Inferior parietal cortex (tissue), 1 donor: ENCODE data around the gene ABCG1.

Source experiments
- DNase-seq: peaks from one replicate; pipeline ENCODE4 v3.0.0-alpha.2; 2016; ENCODE audit errors: extremely low spot score

ABCG1 gene

DNA sequence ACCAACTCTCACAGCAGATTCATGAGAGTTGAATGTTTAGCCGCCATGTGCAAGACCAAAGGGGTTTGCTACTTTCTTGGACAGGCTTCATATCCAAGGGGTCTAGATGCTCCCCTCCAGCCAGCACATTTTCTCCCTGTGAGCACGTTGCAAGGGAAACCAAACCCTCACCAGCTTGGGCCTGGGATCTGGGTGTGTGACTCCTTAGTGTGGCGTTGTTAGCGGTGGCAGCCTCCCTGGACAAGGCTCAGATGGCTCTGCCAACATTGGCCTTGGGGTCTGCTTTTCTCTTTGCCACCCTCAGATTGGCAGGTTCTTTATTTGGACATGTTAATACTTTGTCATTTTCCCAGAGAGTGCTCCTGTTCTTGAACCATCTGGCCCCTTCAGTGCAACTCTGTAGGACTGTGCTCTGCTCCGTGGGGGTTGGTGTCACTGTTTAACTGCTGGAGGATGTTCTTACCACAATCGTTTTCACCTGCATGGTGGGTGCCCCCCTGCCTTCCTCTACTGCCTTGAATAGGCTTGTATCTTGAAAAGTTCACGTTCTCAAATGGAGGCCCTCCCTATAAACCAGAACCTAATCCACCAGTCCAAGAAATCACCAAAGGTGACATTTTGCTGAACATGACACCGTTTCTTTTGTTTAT, 13.4 kb downstream of the ABCG1 start:
- DNase-seq = no peak

DNA sequence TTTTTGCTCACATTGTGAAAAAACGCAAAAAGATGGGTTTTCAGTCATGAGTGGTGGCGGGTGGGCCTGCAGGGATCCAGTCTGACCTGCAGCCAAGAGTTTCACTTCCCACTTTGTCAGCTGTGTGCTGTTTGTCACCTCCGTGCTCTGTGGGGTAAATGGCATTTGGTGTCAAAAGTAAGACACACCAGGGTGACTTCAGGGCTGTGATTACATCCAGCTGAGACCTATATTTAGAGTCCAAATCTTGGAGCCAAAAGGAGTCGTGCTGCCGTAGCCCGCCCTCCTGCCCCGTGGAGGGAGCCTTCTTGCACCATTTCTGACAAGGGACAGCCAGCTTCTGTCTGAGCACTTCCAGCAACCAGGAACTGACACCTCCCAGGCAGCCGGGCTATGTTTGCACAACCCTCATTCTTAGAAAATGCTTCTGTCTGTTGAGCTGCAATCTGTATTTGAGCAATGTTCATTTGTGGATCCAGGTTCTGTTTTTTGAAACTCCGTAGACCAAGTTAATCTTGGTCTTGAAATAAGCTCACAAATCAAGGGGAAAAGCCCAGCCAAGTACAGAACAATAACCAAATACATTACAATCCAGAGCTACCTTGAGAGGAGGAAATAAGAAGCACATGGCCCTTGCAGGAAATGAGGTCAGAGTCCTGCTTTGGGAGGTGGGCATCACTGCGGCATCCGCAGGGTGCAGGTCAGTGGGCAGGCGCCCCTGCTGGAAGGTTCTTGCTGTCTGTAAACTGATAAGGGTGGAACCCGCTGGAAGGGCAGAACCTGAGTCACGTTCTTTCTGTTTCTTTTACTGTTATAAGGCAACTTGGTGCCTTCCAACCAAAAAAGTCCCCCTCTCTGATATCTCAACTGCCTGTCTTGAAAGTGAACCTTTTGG, 14.4 kb downstream of the ABCG1 start:
- no peak for DNase-seq

DNA sequence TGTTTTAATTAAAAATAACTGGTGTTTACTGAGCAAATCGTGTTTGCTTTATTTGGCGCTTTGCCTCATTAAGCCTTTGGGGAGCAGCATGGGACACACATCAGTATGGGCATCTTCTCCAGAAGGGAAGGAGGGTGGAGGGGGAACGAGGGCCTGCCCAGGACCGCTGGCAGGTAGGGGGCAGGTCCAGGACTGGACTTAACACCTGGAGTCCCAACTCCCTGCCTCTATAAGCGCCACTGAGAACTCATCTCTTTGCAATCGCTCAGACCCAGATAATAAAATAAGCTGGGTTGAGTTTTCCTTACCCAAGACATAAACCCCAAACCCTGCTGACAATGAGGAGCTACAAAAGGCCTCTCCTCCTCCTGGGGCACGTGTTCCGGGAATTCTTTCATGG, 15.1 kb downstream of the ABCG1 start:
- DNase-seq = no peak

DNA sequence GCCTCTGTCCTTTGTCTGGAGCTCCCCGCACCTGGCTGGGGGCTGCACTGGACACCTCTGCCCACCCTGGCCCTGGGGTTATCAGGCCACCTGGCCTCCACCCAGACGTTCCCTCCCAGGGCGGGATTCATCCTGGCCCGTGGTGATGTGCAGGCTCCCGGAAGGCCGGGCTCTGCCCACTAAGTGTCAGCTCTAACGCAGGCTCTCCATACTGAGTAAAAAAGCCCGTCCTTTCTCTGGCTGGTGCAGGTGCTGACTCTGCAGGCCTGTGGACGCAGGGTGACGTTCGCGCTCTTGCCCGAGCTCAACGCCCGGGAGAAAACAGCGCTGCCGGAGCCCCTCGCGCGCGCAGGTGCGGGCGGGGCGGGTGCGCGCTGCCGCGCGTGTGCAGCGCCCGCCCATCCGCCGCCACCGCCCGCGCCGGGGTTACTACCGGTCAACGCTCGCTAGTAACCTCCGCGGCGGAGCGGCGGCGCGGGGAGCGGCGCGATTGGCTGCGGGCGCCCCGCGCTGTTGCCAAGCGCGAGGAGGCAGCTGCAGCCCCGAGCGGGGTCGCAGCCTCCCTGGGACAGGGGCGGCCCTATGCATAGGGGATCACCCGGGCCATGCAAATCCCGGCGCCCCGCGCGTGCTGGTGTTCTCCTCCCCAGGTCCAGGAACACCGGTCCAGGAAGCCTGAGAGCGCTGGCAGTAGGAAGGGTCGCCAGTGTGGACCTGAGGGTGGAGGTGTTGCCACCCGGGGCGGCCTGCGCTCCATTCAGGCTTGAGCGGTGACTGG, 15.7 kb downstream of the ABCG1 start:
- DNase-seq = no peak

DNA sequence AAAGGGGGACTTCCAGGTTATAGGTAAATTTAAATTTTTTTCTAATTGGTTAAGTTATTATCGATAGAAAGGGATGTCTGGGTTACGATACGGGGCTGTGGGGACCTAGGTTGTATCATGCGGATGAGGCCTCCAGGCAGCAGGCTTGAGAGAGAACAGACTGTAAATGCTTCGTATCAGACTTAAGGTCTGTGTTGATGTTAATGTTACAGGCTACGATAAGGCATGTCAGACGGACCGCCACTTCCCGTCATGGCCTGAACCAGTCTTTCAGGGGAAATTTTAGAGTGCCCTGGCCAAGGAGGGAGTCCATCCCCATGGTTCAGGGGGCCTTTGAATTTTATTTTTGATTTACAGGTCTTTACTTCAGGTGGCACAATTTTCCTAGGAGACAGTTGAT, 16.7 kb downstream of the ABCG1 start:
- no peak for DNase-seq

DNA sequence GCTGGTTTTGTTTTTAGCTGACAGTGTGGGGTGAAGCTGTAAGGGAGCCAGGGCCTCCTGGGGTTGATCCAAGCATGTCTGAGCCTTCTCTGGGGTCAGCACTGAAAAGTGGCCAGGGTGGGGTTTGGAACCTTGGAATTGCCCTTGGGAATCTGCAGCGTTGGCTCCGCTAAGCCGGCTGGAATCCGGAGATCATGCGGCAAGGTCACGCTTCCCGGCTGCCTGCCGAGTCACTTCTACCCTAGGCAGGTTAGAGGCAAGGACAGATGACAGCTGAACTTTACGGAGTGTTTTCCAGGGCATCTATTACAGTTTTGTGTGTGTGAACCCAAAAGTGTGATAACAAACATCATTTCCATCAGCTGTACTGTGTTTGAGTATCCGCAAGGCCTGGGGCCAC, 17.1 kb downstream of the ABCG1 start:
- DNase-seq = no peak

DNA sequence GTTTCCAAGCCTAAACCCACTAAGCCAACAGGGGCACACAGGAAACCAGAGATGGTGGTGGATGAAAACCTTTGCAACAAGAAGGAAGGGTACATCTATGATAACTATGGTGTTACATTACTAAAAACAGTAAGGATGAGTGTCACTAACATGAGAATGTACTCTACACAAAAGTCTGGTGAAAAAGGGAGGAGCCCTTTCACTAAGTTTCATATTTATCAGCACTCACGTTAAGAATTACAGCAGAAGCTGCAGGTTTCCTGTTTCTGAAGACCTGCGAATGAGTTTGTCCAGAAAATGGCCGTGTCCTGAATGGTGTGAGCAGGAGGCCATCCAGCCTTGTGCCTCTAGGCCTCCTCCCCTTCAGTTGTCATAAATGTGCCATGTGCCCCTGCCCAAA, 17.8 kb downstream of the ABCG1 start:
- DNase-seq = no peak

DNA sequence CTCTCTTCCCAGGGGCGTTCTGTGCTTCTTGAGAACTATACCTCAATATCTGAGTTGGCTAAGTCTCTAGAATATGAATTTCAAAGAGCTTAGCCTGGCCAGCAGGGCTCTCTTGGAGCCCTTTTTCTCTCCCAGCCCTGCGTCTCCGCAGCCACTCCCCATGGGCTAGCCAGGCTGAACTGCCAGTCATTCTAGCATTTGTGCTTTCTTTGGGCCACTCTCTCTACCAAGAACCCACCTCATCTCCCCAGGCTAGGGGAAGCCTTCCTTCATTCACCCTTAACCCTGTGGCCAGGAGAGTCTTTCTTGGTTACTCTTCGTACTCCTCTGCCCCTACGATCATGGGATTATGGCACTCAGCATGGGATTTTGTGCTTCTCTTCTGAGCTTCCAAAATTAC, 18.2 kb downstream of the ABCG1 start:
- no peak for DNase-seq

DNA sequence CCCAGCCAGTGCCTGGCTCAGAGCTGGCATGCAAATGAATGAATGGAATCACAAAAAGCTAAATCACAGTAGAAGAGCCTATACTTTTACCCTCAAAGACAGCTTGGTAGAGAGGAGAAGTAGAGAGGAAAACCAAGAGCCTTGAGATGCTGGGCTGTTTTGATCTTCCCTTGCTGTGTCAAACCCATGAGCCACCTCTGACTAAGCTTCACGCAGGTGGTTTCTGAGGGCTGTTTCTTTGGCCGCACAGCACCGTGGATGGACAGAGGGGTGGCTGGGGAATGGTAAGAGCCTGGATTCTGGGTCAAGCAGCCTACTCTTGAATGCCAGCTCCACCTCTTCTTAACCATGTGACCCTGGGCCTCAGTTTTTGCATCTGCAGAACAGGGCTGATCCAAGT, 18.6 kb downstream of the ABCG1 start:
- no peak for DNase-seq

DNA sequence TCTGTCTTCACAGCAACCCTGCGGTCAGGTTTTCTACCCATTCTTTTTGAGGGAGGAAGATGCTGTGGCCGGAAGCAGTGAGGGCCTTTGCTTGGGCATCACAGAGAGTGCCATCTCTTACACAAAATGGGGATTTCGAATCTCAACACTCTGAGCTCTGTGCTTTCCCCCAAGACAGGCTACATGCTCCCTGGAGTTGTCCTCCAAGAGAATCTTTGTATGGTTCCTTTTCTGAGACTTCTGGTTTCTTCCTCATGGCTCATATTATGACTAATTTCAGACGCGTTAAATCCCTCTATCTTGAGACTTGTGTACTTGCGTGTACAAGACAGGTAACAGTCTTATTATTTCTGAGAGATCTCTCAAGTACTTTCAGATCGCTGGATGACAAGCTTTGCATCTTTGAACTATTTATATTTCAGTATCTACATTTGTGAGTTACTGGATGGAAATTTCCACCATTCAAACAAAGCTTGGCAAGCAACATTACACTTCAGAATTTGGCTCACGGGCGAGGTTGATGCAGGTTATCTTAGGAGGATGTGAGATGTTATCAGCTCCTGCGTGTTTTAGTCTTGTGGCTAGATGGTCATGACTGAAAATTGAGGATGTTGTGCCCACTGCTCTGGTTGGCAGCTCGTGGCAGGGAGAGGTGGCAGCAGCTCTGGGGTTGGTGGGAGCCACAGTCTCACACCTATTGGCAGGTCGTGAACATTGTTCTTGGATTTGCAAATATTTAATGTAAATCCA, 19.4 kb downstream of the ABCG1 start:
- DNase-seq = no peak

DNA sequence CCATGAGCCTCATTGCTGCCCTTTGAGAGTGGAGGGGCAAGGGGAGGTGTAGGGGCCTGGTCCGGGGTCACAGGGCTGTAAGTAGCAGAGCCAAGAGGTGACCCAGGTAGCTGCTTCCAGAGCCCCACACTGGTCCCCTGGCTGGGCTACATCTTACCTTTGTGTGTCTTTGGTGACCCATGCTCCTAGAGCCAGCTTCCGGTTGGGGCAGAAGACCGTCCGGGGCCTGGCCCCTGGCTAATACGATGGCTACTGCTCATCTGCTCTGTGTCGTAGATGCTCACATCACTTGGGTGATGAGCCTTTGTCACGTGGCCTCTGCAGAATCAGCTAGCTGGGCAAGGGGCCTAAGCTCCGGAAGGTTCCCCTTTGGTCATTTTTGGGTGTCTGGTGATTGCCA, 20.6 kb downstream of the ABCG1 start:
- DNase-seq = no peak

DNA sequence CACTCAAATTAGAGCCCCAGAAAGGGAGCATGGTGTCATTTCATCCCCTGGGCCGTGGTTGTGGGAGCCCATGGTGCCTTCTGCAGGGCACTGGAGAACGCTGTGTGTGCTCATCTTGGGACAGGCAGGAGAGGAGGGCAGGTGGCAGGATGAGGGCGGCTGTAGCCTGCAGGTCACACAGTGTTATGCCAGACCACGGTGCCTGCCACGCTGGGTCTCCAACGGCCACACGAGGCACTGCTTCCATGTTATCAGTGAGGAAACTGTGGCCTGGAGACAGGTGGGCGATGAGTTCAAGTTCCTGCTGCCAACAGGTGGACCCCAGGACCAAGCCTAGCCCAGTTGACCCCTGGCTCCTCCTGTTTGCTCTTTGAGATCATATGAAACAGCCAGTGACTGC, 21.0 kb downstream of the ABCG1 start:
- DNase-seq = no peak

DNA sequence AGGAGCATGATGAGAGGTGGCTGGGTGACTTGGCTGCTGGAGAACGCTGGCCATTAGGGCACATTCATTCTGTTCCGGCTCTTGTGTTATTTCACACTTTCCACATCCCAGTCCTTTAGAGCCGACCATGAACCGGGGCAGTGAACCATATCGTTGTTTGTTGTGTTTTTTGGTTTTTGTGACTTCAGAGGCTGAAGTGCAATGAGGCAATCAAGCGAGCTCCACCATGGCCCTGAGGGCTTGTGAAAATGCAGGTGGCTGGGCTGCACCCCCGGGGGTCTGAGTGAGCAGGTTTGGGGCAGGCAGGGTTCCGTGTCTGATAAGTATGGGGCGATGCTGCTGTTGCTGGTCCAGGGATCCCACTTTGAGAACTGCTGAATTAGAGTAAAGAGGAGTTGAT, 23.7 kb downstream of the ABCG1 start:
- no peak for DNase-seq

DNA sequence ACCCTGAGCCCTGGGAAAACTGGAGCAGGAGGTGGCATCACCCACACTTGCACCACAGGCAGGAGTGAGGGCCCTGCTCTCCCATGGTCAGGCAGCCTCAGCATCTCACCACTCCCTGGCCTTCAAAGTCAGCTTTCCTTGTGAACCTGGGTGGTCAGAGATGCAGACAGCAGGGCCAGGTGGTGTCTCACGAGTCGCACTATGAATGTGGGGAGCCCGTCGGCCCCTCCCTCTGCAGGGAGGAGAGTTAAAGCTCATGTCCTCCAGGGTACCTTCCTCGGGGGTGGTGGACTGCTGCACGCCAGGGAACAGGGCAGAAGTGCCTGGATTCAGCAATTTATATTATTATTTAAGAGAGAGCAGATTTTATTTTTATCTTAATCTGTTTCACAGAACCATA, 24.1 kb downstream of the ABCG1 start:
- DNase-seq = no peak

DNA sequence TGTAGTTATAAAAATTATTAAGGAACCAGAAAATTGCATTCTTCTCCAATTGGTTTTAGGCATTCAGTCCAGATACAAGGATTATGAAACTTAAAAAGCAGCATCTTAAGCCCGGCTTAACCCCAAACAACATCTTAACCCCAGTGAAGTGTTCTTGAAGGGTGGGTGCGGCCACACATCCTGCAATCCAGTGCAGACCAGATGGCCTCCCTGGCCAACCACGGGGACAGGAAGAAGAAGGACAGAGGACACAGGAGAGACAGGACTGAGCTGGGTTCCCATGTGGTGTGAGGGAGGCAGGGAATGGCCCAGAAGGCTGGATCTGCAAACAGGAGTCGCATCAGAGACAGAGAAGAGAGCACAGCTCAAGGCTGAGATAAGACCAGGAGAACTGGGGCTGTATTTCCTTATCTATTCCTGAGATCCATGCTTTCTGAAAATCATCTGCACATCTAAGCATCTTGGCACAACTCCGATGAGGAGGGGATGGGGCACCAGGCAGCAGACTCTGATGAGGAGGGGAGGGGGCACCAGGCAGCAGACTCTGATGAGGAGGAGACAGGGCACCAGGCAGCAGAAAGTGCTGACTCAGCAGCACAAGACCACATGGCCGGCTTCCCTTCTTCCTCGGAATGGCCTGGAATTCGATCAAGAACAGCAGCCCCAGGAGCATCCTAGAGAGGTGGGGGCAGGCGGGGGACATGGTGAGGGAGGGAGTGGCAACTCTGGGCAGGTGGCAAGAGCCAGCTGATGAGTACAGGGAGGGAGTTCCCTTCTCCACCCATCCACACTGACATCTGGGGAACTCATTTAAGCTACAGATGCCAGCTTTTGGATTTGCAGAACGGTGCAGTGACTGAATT, 26.6 kb downstream of the ABCG1 start:
- no peak for DNase-seq

DNA sequence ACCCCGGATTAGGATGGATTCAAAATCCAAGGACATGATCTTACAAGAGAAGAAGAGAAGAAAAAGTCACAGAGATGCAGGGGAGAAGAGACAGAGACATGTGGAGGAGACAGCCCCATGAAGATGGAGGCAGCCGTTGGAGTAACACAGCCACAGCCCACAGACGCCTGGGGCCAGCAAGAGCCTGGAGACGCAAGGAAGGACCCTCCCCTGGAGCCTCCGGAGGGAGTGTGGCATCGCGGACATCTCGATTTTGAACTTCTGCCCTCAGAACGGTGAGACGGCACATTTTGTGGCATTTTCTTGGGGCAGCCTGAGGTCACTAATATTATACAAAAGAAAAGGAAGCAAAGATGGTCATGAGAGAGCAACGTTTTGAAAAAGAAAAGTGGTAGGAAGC, 28.8 kb downstream of the ABCG1 start:
- no peak for DNase-seq

DNA sequence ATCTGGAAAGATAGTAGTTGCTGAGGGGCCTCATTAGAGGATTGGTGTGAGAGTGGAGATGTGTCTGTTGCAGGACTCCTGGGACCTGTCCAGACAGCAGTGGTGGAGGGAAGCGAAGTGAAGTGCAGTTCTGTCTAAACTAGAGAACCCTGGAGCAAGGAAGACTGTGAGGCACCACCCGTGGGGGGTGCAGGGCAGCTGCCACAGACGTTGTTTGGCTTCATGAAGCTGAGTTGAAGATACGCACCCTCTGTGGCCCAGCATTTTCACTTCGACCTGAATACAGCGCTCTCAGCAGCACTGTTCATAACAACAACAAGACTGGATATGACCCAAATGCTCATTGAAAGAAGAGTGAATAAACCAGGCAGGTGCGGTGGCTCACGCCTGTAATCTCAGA, 29.3 kb downstream of the ABCG1 start:
- DNase-seq = no peak

DNA sequence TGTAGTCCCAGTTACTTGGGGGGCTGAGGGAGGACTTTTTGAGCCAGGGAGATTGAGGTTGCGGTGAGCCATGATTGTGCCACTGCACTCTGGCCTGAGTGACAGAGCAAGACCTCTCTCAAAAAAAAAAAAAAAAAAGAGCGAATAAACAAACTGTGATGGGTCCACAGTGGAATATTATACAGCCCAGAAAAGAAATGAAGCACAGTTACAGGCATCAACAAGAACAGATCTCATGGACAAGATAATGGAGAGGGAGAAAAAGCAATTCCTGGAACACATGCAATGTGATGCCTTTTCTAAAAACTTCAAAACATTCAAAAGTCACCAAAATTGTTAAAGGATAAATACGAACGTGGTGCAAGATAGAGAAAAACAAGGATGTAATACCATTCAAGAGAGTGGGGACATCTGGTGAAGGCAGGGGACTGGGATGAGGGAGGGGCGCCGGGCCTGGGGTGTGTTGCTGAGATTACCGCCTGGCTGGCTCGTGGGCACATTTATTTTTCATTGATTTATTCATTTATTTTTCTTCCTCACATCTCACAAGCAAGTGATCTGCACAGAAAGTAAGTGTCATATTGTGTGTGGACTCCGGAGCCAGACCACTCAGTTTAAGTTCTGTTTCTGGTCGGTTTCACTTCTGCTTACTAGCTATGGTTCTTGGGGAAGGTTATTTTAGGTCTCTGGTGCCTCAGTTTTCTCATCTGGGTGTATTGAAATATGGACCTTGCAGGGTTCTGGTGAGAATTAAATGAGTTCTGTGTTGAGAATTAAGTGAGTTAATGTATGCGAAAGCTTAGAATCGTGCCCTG, 30.1 kb downstream of the ABCG1 start:
- DNase-seq = no peak

DNA sequence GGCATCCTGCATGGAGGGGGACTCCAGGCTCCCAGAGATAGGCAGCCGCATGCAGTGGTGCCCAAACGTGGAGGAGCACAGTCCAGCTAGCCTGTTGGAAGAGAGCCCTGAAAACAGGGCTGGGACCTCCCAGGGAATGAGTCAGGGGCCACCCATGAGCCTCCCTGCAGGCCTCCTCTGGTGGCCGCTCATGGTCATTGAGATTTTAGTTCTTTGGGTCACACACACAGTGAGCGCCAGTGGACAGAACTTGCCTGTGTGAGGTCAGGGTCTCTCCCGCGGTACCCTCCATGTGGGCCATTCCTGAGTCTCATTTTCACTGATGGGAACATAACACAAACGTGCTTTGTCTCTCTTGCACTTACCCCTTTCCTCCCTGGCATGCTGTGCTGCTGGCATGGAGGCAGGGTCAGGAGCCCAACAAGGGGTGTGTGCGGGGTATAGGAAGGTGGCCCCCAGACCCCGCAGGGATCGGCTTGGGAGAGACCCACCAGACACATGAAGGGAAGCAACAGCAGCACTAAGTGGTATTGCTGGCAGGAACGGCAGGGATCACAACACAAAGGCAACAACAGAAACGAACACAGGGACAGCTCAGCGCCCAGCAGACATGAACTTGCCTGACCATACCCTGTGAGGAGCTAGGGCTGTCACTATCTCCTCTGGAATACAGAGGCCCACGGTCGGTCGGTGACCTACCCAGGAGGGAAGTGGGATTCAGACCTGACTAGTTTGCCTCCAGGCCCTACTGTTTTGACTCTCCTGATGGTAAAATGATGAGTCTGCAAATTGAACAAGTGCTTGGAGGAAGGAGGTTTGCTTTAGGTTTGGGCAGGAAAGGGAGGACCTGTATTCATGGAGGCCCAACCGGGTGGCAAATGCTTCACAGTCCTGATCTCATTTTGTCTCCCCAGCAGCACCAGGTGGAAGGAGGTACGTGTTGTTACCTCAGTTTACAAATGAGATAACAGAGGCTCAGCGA, 31.8 kb downstream of the ABCG1 start:
- DNase-seq = no peak
